Neural crest cell (in vitro differentiated cells): ENCODE results near the gene HNRNPA2B1. TPM values are rescaled to one million over a fixed set of nuclear protein-coding genes. Genes with fewer than 3 reads are reported as not detected.
"Not testable (repeated sequence)": the region's sequence is repeated elsewhere in the genome, so short reads cannot be mapped to it uniquely, and the experiment has no call there.

ENCODE experiments used
- DNase-seq: peaks from one replicate; pipeline ENCODE4 v3.0.0; 2021; ENCODE audit warnings: low read depth, mixed read lengths, low spot score
- H3K27ac Mint-ChIP-seq: one replicate; pipeline ENCODE4 v1.8.0; 2021; ENCODE audit warnings: mild to moderate bottlenecking, mixed read lengths; ENCODE audit not compliant: unreplicated experiment
- H3K27me3 Mint-ChIP-seq: 2 replicates; pipeline ENCODE4 v1.8.0; 2021; ENCODE audit warnings: low read depth, mild to moderate bottlenecking, mixed read lengths
- H3K36me3 Mint-ChIP-seq: 2 replicates; pipeline ENCODE4 v1.8.0; 2021; ENCODE audit warnings: low read depth, mild to moderate bottlenecking, mixed read lengths
- H3K4me1 Mint-ChIP-seq: 2 replicates; pipeline ENCODE4 v1.8.0; 2021; ENCODE audit warnings: mixed read lengths
- H3K4me3 Mint-ChIP-seq: one replicate; pipeline ENCODE4 v1.8.0; 2021; ENCODE audit warnings: mild to moderate bottlenecking, mixed read lengths
- H3K9me3 Mint-ChIP-seq: 2 replicates; pipeline ENCODE4 v1.8.0; 2021; ENCODE audit warnings: mixed read lengths
- total RNA-seq: library from RNA; stranded (reverse); gene quantifications from 2 replicates; pipeline ENCODE4 v1.2.1, GENCODE V29; 2021
- TF ChIP-seq, protein P1 (sequence below): fragments of 200-600 bp; sonication (generic); conservative IDR thresholded peaks from 2 replicates; pipeline ENCODE4 v1.5.0; 2021; ENCODE audit warnings: antibody characterized with exemption, mild to moderate bottlenecking

The HNRNPA2B1 gene
- total RNA-seq, 1 donor from 2014 or later, result 1,068 TPM

DNA sequence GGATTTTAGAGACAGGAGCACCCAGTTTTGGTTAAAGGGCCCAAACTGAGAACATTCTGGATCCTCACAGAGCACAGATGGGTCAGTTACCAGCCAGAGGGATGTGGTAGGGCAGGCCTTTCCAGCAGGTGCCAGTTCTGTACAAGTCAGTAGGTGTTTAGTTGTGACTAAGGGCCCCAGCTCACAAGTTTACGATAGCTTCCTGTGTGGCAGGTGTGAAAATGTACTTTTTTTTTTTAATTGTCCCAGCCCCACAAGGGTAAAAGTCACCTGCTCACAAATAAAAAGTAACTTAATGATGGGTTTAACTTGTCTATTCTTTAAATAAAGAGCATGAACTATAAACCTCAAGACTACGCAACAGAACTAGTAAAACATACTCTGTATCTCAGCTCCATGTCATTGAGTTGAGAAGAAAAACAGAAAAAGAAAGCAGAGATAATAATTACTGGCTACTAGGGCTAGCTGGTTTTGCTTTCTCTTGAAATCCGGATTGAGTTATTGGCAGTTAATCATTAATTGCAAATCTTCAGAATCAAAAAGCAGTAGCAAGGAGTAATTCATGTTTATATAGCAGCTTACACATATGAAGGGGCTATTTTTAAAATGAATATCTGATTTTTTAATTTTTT is 33.1 kb downstream of the HNRNPA2B1 start:
- H3K36me3 Mint-ChIP-seq, result no peaks in the 10 kb centered on the region
- peaks cover 3% of the 10 kb centered on the region for H3K4me1 Mint-ChIP-seq
- H3K4me3 Mint-ChIP-seq, result no peak overlapping the region
- no peak overlapping the region for H3K27ac Mint-ChIP-seq
- TF ChIP-seq, protein P1, sequence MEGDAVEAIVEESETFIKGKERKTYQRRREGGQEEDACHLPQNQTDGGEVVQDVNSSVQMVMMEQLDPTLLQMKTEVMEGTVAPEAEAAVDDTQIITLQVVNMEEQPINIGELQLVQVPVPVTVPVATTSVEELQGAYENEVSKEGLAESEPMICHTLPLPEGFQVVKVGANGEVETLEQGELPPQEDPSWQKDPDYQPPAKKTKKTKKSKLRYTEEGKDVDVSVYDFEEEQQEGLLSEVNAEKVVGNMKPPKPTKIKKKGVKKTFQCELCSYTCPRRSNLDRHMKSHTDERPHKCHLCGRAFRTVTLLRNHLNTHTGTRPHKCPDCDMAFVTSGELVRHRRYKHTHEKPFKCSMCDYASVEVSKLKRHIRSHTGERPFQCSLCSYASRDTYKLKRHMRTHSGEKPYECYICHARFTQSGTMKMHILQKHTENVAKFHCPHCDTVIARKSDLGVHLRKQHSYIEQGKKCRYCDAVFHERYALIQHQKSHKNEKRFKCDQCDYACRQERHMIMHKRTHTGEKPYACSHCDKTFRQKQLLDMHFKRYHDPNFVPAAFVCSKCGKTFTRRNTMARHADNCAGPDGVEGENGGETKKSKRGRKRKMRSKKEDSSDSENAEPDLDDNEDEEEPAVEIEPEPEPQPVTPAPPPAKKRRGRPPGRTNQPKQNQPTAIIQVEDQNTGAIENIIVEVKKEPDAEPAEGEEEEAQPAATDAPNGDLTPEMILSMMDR, result no peak
- DNase-seq, result no peak
- no peaks in the 10 kb centered on the region for H3K27me3 Mint-ChIP-seq
- H3K9me3 Mint-ChIP-seq, result no peaks in the 10 kb centered on the region

DNA sequence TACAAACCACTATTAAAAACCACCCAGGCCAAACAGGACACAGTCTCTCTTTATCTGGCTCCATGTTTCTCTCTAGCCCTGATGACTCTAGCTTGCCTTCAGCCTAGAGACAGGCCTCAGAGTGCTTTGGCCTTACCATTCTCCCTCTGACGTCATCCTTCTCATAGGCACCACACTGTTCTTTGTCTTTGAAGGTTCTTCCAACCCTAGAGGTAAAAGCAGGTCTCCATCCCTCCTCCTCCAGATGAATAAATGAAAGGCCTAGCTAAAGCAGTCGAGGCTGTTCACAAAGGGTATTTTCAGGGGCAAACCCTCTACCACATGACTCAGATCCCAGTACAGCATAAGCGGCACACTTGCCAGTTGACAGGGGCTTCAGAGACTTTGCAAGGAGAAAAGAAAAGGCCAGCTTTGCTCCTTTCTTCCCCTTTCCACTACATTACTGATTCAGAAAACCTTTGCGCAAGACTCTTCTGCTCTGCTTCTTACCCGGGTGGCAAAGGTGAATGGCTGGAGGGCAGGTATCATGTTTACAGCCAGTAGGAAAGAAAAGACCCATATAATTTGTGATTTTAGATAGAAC is 33.8 kb downstream of the HNRNPA2B1 start:
- H3K27me3 Mint-ChIP-seq, result no peaks in the 10 kb centered on the region
- H3K27ac Mint-ChIP-seq, result no peak overlapping the region
- peaks cover 3% of the 10 kb centered on the region for H3K4me1 Mint-ChIP-seq
- H3K36me3 Mint-ChIP-seq, result no peaks in the 10 kb centered on the region
- H3K9me3 Mint-ChIP-seq, result no peaks in the 10 kb centered on the region
- no peak for DNase-seq
- H3K4me3 Mint-ChIP-seq, result no peak overlapping the region
- TF ChIP-seq, protein P1, result no peak

DNA sequence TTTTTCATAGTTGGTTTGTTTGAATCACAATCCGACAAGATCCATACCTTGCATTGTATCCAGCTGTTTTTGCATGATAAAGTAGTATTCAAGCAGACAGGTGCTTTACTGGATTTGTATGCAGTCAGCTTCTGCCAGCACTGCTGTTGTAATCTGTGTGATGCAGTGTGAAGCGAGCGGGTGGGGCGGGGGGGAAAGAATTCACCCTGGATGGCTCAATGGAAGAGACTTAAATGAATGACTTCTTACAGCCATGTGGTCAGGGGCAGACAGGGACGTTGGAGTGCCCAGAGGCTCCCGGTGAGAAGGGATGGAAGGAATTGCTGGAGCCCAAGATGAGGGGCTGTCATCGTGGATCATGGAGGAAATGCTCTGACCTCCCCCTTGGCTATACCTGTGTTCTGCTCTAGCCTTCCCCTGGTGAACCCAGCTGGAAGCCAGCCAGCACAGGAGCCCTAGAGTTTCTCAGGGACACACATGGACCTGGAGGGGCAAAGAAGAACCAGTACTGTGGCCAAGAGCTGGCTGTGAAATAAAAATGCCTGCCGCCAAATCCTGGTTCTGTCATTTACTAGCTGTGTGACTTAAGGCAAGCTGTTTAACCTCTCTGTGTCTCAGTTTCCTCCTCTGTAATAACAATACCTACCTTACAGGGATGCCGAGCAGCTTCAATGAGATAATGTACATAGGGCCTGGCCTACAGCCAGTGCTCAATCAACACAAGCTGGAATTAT is 34.4 kb downstream of the HNRNPA2B1 start:
- no peaks in the 10 kb centered on the region for H3K9me3 Mint-ChIP-seq
- H3K4me3 Mint-ChIP-seq, result no peak overlapping the region

DNA sequence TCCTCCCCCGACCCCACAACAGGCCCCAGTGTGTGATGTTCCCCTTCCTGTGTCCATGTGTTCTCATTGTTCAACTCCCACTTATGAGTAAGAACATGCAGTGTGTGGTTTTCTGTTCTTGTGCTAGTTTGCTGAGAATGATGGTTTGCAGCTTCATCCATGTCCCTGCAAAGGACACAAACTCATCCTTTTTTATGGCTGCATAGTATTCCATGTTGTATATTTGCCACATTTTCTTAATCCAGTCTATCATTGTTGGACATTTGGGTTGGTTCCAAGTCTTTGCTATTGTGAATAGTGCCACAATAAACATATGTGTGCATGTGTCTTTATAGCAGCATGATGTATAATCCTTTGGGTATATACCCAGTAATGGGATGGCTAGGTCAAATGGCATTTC is 36.7 kb downstream of the HNRNPA2B1 start:
- not testable (repeated sequence) for H3K4me3 Mint-ChIP-seq, DNase-seq, H3K9me3 Mint-ChIP-seq, H3K4me1 Mint-ChIP-seq, H3K36me3 Mint-ChIP-seq, H3K27ac Mint-ChIP-seq
- H3K27me3 Mint-ChIP-seq, result peaks cover 12% of the 10 kb centered on the region

More for the DNA sequence above, 34.4 kb downstream of the HNRNPA2B1 start:
- H3K36me3 Mint-ChIP-seq, result no peaks in the 10 kb centered on the region
- DNase-seq, result no peak
- H3K27me3 Mint-ChIP-seq, result no peaks in the 10 kb centered on the region
- H3K4me1 Mint-ChIP-seq, result peaks cover 3% of the 10 kb centered on the region
- H3K27ac Mint-ChIP-seq, result no peak overlapping the region
- TF ChIP-seq, protein P1, result no peak

DNA sequence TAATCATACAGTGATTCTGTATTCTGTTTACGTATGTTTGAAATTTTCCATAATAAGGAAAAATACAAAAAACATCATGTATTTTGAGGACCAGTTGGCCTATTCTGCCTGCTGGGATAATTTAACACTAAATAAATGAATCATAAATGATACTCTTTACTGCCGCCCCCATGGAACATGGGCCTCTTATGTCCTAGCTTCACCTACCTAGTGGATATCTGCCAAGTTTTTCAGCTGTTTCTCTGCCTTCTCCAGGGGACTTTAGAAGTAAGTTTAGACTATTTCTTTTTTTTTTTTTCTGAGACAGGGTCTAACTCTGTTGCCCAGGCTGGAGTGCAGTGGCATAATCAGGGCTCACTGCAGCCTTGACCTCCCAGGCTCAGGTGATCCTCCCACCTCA is 38.1 kb downstream of the HNRNPA2B1 start:
- DNase-seq, result no peak
- peaks cover 2% of the 10 kb centered on the region for H3K9me3 Mint-ChIP-seq
- H3K27ac Mint-ChIP-seq, result no peak overlapping the region
- TF ChIP-seq, protein P1, result no peak
- no peaks in the 10 kb centered on the region for H3K36me3 Mint-ChIP-seq
- H3K4me1 Mint-ChIP-seq, result peaks cover 9% of the 10 kb centered on the region
- no peak overlapping the region for H3K4me3 Mint-ChIP-seq
- peaks cover 24% of the 10 kb centered on the region for H3K27me3 Mint-ChIP-seq

DNA sequence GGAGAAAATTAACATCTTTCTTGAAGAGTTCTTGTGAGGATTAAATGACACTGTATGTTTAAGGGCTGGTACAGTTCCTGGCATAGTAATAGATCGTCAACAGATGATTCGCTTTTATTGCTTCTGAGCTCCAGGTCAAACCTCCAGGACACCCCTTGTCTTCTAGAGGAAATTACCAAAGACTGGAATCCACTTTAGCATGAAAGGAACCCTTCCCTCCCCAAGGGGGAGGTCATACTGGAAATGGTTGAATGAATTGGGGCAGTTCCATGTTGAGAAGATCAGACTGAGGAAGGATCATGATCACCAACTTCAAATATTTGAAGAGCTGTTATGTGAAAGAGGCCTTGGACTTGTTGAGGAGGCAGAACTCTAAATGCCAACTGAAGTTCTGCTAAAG is 39.6 kb downstream of the HNRNPA2B1 start:
- peaks cover 5% of the 10 kb centered on the region for H3K4me1 Mint-ChIP-seq
- H3K4me3 Mint-ChIP-seq, result no peak overlapping the region
- no peak for DNase-seq
- H3K9me3 Mint-ChIP-seq, result peaks cover 2% of the 10 kb centered on the region
- no peaks in the 10 kb centered on the region for H3K36me3 Mint-ChIP-seq
- peaks cover 38% of the 10 kb centered on the region for H3K27me3 Mint-ChIP-seq
- H3K27ac Mint-ChIP-seq, result no peak overlapping the region
- TF ChIP-seq, protein P1, result no peak
